Measurements from ENCODE around the gene HOXD3. TPM values are rescaled to one million over a fixed set of nuclear protein-coding genes. Genes with fewer than 3 reads are reported as not detected.
A peak's percentile ranks its signal among the peaks of the same experiment; 100 is the strongest.

Gene HOXD3
- total and polyA plus RNA-seq, 9 of the 15 experiments (the other 6 are each of a cell fraction or from before 2014, with no cell fraction given), result not detected

DNA sequence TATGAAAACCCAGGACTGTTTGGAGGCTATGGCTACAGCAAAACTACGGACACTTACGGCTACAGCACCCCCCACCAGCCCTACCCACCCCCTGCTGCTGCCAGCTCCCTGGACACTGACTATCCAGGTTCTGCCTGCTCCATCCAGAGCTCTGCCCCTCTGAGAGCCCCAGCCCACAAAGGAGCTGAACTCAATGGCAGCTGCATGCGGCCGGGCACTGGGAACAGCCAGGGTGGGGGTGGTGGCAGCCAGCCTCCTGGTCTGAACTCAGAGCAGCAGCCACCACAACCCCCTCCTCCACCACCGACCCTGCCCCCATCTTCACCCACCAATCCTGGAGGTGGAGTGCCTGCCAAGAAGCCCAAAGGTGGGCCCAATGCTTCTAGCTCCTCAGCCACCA is 12.1 kb downstream of the HOXD3 start (continued):
- TF ChIP-seq, protein P1, sequence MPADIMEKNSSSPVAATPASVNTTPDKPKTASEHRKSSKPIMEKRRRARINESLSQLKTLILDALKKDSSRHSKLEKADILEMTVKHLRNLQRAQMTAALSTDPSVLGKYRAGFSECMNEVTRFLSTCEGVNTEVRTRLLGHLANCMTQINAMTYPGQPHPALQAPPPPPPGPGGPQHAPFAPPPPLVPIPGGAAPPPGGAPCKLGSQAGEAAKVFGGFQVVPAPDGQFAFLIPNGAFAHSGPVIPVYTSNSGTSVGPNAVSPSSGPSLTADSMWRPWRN (IDR thresholded peaks at IDR 0.05; ENCODE audit: low read depth), result no peak
- TF ChIP-seq, protein P2, sequence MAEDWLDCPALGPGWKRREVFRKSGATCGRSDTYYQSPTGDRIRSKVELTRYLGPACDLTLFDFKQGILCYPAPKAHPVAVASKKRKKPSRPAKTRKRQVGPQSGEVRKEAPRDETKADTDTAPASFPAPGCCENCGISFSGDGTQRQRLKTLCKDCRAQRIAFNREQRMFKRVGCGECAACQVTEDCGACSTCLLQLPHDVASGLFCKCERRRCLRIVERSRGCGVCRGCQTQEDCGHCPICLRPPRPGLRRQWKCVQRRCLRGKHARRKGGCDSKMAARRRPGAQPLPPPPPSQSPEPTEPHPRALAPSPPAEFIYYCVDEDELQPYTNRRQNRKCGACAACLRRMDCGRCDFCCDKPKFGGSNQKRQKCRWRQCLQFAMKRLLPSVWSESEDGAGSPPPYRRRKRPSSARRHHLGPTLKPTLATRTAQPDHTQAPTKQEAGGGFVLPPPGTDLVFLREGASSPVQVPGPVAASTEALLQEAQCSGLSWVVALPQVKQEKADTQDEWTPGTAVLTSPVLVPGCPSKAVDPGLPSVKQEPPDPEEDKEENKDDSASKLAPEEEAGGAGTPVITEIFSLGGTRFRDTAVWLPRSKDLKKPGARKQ (CRISPR knock-in tag; IDR thresholded peaks at IDR 0.05), result no peak

DNA sequence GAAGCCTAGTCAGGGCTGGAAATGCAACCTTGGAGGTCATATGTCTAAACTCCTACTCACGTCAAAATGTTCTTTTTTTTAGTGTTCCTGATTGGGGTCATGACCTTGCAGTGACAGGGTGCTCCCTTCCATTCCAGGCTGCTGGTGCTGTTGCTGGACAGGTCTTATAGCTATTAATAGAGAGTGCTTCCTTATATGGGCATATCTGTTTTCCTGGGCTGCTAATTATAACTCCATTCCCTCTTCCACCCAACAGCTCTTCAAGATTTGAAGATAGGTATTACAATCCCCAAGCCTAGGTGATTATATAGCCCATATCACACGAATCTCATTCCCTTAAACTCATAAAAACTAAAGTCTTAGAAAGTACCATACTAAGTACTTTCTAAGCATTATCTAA is 12.6 kb downstream of the HOXD3 start:
- H3K4me1 ChIP-seq (replicated peaks in 1 of 2; ENCODE audit: control insufficient read depth in 2 of 2, insufficient read depth in 2 of 2, low read length in 2 of 2), result peaks cover 0 to 25% of the 10 kb centered on the region in 2 experiments; a peak in 3 of 5 replicates
- H3K9me1 ChIP-seq (ENCODE audit: control insufficient read depth, insufficient read depth, low read length), result no peaks in the 10 kb centered on the region
- no peak overlapping the region for H3K9ac ChIP-seq (ENCODE audit: insufficient read depth in 1 of 2, low read depth in 2 of 2, low read length in 2 of 2)
- no TSS peak for BruUV-seq (replicated peaks)
- no peak overlapping the region for H2AFZ ChIP-seq (ENCODE audit: low read depth, low read length)
- no peaks in the 10 kb centered on the region for H3K36me3 ChIP-seq (ENCODE audit: control insufficient read depth, insufficient read depth, low read length)
- no peaks in the 10 kb centered on the region for H3K9me3 ChIP-seq (replicated peaks; ENCODE audit: control insufficient read depth, insufficient read depth, low read depth, low read length)
- peak in 1 of 2 experiments; percentile 58; a peak in 1 of 4 replicates for TF ChIP-seq SRF (CRISPR knock-in tag; IDR thresholded peaks at IDR 0.05)
- TF ChIP-seq, protein P3, sequence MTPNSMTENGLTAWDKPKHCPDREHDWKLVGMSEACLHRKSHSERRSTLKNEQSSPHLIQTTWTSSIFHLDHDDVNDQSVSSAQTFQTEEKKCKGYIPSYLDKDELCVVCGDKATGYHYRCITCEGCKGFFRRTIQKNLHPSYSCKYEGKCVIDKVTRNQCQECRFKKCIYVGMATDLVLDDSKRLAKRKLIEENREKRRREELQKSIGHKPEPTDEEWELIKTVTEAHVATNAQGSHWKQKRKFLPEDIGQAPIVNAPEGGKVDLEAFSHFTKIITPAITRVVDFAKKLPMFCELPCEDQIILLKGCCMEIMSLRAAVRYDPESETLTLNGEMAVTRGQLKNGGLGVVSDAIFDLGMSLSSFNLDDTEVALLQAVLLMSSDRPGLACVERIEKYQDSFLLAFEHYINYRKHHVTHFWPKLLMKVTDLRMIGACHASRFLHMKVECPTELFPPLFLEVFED (CRISPR knock-in tag; conservative IDR thresholded peaks at IDR 0.05), result no peak
- intact Hi-C loops (cut with micrococcal nuclease), result no loop called here
- H3K27ac ChIP-seq (ENCODE audit: extremely low read depth, low read depth, low read length), result no peak overlapping the region
- H3K4me2 ChIP-seq (ENCODE audit: insufficient read depth, low read length), result no peak overlapping the region
- DNase-seq (ENCODE audit: extremely low read depth in 1 of 4, low spot score in 3 of 4), result no peak
- peaks cover 40 to 45% of the 10 kb centered on the region in 2 experiments for H3K27me3 ChIP-seq (ENCODE audit: control insufficient read depth in 2 of 2, insufficient read depth in 2 of 2, low read length in 2 of 2)
- CTCF ChIA-PET (ENCODE audit: low intra/inter-chr PET ratio), result no interaction called here
- 0% methylated on average over 2 of the region's 2 CpGs for WGBS (ENCODE audit: insufficient coverage, low coverage, missing lambda C conversion rate)
- H4K20me1 ChIP-seq (replicated peaks; ENCODE audit: control insufficient read depth, insufficient read depth, low read length), result no peaks in the 10 kb centered on the region; the same call in 1 of the 2 replicates
- ATAC-seq, result no peak
- H3K79me2 ChIP-seq (ENCODE audit: control insufficient read depth, insufficient read depth, low read length), result no peaks in the 10 kb centered on the region
- in situ Hi-C loops (cut with MboI), result no loop called here
- no peak for FAIRE-seq
- POLR2A ChIA-PET, result no interaction called here
- H3K4me3 ChIP-seq, result no peak overlapping the region

Data from K562 (cell line).